ENCODE data around the gene MYRIP. TPM values are rescaled to one million over a fixed set of nuclear protein-coding genes. Genes with fewer than 3 reads are reported as not detected.

MYRIP gene
- total RNA-seq, 1 donor: not detected

DNA sequence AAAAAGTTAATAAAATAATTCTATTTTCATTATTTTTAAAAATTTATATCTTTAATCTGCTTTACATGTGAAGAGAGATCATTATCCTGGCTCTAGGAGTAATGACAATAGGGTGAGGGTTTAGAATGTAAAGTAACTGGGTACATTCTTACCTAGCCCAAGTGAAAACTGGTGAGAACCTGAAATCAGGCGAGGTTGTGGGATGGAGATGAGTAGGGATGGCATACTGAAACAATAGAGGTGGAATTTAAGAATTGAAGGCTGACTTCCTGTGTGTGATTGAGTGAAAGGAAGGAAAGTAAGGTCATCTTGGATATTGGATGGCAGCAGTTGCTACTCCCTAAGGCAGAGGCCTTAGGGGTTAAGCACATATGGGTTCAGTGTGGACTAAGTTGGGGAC lies 82.7 kb downstream of the MYRIP start:
- no peak overlapping the region for H3K4me3 ChIP-seq (ENCODE audit: low read depth, low read length)
- TF ChIP-seq, protein P1, sequence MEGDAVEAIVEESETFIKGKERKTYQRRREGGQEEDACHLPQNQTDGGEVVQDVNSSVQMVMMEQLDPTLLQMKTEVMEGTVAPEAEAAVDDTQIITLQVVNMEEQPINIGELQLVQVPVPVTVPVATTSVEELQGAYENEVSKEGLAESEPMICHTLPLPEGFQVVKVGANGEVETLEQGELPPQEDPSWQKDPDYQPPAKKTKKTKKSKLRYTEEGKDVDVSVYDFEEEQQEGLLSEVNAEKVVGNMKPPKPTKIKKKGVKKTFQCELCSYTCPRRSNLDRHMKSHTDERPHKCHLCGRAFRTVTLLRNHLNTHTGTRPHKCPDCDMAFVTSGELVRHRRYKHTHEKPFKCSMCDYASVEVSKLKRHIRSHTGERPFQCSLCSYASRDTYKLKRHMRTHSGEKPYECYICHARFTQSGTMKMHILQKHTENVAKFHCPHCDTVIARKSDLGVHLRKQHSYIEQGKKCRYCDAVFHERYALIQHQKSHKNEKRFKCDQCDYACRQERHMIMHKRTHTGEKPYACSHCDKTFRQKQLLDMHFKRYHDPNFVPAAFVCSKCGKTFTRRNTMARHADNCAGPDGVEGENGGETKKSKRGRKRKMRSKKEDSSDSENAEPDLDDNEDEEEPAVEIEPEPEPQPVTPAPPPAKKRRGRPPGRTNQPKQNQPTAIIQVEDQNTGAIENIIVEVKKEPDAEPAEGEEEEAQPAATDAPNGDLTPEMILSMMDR (IDR thresholded peaks at IDR 0.05; ENCODE audit: insufficient read depth, low read depth, low read length): no peak
- no peak for DNase-seq (ENCODE audit: low read depth)

DNA sequence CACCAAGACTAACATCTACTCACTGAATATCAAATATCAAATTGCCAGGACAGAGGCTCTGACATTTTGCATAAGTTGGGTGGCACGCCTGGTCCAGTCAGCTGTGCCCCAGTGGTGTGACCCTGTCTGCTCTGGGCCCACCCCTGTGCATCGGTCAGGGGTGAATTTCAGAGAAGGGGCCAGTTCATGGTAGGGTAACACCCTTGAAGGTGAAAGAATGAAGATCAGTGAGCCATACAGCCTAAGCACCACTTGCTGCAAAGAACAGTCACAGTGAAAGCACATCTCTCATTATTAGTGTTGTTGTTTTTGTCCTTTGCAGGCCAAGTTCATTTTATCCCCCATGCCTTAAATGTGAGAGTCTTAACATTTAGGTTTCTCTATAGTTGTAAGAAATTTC lies 86.8 kb downstream of the MYRIP start:
- no peak overlapping the region for H3K4me3 ChIP-seq (ENCODE audit: low read depth, low read length)
- TF ChIP-seq, protein P1 (IDR thresholded peaks at IDR 0.05; ENCODE audit: insufficient read depth, low read depth, low read length): no peak
- DNase-seq (ENCODE audit: low read depth): no peak

DNA sequence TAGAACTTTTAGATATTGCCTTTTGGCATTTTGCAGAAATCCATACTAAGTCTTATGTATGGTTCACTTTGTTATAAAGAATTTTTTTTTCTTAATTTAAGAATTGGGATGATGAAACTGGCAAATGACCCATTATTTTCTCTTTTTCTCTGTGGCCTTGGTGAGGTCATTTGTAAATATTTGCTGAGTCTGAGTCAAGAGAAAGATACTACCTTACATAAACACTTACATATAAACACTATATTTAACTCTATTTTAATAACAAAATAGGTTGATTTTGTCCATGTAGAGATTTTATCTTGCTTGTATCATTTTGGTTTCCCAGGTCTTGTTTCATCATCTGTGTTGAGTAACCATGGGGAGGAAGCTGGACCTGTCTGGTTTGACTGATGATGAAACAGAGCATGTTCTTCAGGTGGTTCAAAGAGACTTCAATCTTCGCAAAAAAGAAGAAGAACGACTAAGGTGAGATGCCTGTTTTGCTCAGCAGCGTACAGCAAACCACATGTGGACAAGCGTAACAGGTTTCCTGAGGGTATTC lies 91.1 kb downstream of the MYRIP start:
- TF ChIP-seq, protein P1 (IDR thresholded peaks at IDR 0.05; ENCODE audit: insufficient read depth, low read depth, low read length): no peak
- no peak overlapping the region for H3K4me3 ChIP-seq (ENCODE audit: low read depth, low read length)
- DNase-seq (ENCODE audit: low read depth): no peak

DNA sequence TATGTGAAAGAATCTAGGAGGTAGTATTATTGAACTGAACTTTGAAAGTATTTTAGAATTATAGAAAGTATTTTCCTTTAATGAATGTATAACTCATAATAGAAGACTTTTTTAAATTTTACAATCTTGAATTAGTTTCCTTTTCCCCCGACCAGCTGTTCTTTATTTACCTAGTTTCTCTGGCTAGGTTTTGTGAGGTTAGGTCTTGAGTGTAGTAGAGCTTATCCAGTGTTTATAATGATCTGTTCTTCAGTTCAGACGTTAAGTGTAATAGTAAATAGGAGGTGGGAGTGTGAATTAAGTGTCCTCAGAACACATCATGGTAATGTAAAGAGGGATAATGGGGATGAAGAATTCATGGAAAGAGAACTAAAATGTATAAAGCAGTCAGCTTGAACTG lies 93.8 kb downstream of the MYRIP start:
- DNase-seq (ENCODE audit: low read depth): no peak
- TF ChIP-seq, protein P1 (IDR thresholded peaks at IDR 0.05; ENCODE audit: insufficient read depth, low read depth, low read length): no peak
- no peak overlapping the region for H3K4me3 ChIP-seq (ENCODE audit: low read depth, low read length)

DNA sequence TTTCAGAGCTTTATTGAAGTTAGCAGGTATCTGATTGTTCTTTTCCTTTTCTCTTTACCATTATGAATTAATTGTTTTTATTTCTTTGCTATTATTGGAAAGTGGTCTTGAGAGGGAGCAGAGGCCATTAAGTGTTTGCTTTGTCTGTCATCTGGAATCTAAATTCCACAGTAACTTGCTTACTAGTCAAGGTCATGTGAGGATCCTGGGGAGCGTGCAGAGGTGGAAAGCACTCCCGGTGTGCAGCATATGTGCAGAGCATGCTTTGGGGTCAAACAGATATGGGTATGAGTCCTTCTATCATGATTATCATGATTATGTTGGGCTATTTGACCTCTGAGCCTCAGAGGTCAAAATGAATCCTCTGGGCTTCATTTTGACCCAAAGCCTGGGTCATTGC lies 96.4 kb downstream of the MYRIP start:
- no peak overlapping the region for H3K4me3 ChIP-seq (ENCODE audit: low read depth, low read length)
- DNase-seq (ENCODE audit: low read depth): no peak
- TF ChIP-seq, protein P1 (IDR thresholded peaks at IDR 0.05; ENCODE audit: insufficient read depth, low read depth, low read length): no peak

DNA sequence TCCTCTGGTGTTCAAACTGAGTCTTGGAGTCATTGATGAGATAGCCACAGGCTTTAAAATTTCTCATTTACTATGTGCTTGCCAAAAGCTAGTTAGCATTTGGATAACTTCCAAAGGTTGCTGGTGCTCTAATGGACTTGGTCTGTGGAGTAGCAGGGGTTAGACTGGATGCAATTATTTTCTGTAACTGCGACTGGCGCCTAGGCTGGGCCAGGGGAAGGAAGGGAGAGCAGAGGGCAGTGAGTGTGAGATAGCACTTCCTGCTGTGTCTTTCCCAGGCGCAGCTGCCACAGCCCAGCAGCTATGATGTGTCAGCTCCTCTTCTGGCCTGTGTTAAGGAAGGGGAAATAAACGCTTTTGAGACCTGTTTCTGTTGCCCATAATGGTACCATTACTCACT lies 98.6 kb downstream of the MYRIP start:
- TF ChIP-seq, protein P1 (IDR thresholded peaks at IDR 0.05; ENCODE audit: insufficient read depth, low read depth, low read length): no peak
- H3K4me3 ChIP-seq (ENCODE audit: low read depth, low read length): no peak overlapping the region
- no peak for DNase-seq (ENCODE audit: low read depth)

DNA sequence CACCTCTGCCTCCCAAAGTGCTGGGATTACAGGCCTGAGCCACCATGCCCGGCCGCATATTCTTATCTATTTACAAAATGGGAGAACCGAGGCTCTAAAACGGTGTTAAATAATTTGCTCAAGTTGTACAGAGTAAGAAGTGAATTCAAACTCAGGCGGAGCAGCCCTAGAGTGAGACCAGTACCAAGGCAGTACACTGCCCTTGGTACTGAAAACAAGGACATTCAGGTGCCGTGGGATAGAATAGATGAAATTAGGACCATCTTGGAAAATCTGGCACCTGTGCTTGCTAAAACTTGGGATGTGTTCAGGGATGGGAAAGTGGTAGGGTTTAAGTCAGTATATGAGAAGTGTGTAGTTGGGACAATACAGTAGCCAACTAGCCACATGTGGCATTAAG lies 100.7 kb downstream of the MYRIP start:
- DNase-seq (ENCODE audit: low read depth): no peak
- TF ChIP-seq, protein P1 (IDR thresholded peaks at IDR 0.05; ENCODE audit: insufficient read depth, low read depth, low read length): no peak
- H3K4me3 ChIP-seq (ENCODE audit: low read depth, low read length): no peak overlapping the region

Data from fibroblast of villous mesenchyme (primary cell).